Measurements from ENCODE around the gene PITPNC1.

The PITPNC1 gene

DNA sequence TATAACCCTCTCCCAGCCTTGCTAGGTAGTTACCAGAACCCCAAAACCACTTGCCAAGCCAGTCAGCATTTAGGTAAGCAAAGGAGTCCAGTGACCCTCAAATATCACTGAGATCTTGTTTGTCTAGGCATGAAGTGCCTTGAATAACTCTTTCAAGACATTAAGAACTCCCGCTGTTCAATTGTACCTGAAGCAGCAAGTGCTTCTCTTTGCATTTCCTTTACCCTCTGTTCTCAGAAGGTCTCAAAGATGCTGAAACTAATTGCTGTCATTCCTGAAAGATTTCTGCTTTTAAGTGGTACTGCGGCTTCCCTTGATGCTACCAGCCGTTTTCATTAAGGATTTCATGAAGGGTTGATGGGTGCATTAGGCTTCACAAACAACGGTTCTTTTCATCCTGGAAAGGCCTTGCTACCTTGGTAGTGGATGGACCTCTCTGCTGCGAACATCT lies 142.7 kb downstream of the PITPNC1 start:
- DNase-seq: no peak

DNA sequence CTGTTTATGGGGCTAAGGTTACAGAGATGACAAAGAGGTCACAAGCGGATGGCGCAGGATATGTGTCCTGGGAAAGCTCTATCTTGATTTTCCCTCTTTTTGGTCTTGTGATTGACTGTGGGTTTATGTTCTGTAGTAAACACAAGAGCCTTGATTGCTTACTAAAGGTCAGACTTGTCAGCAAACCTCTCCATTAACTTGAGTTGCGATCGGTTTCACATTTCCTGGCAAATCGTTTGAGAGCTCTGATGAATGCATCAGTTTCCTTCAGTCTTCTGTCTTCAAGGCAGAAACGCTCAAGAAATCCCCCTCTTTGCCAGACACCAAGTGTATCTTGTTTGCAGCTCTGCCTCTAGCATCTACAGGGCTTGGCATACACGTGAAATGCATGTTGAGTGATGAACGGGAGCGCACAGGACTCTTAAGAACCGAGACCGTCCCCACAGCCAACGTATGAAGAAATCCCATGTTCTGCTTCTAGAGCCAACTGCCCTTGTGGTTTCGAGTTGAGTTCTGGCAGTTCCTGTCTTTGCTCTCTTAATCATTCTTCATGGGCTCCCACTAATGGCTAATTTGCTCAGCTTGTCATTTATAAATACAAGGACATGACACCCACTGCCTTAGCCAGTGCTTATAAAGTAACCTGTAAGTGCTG lies 143.3 kb downstream of the PITPNC1 start:
- DNase-seq: no peak

DNA sequence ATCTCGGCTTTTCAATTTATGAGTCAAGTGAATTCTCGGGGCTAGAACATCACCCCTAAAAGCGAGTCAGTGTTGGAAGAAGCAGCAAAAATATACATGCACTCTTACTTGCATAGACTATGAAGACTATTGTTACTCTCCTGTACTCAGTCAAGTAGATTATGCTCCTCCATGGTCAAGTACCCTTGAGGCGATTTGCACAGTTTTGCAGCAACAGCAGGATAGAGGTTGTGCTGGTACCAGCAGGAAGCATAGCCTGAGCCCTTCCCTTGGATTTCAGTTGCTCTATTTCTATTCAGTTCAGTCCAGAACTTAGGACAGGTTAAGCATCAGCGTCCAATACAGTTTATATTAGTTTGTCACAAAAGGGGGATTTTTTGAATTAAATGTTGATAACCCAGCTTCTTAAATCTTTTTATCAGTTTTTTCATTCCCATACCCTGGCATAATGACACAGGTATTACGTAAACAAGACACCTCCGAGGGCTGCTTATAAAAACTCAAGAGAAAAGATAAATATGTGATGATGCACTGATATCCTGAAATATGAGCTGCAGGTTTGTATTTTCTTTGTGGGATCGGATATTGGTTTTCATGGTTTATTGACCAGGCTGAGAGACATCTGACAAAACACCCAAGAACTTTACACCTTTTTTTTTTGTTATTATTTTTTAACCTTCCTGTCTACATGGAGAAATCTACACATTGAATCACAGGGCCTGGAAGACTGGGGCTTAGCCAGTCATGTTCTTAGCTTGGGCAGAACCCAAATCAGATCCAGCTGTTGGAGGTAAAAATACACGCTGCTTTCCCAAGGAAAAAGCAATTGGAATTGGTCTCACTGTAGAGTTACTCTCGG lies 144.1 kb downstream of the PITPNC1 start:
- no peak for DNase-seq

DNA sequence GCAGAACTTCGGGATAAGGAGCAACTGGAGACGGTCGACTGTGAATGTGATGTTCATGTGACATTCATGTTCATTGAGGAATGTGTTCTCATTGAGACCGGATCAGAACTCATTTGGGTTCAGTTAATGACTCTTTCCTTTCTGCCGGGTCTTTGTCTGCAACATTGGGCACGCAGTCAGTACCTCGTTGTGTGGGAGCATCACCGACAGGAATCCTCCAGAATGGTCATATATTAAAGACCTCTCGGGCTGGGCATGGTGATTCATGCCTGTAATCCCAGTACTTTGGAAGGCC lies 144.6 kb downstream of the PITPNC1 start:
- no peak for DNase-seq

DNA sequence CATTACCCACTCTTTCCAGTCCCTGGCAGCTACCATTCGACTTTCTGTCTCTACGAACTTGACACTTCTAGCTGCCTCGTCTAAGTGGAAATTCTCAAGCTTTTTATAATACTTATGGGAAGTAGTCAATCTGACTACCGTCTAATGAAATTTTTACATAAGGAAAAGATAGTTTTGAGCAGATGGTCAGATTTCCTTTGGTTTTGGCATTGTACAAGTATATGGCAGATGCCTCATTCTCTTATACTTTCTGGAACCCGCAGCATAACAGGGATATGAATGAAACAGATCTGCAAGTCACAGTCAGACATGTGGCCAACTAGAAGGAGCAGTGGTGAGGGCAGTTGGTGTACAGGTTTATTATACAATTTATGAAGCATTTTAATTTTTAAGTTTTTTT lies 146.0 kb downstream of the PITPNC1 start:
- no peak for DNase-seq

DNA sequence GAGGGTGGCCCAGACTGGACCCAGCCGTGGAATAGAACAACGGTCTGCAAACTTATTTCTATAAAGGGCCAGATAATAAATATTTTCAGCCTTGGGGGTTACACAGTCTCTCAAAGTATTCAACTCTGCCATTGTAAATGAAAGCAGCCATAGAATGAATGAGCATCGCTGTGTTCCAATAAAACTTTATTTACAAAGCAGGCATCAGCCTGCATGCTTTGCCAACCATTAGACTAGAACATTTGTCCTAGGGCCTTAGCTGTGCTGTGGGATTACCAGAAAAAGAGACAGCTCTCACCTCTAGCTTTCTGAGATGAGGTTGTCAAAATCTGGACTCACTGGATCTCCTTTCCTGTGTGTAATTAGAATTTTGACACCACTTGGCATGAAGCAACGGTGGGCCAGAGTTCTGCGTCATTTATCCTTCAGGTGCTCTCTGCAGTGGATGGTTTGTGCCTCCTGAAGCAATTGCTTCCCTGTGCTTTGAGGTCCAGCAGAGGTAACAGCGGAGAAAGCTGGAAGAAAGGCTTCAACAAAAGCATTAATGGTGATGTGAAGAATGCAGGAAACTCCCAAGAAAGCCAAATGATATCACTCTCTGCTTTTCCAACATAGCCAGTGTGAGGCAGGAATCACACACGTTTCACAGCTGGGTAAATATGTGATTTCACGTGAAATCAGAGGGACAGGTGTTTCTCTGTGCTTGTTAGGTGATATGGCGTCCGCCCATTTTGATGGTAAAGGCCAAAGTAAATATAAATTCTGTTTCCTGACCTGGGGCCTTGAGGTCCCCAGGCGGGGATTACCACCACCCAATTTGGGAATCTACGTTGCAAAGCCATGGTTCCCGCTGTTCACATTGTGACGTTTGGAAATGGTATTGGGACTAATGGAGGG lies 148.4 kb downstream of the PITPNC1 start:
- DNase-seq: no peak

DNA sequence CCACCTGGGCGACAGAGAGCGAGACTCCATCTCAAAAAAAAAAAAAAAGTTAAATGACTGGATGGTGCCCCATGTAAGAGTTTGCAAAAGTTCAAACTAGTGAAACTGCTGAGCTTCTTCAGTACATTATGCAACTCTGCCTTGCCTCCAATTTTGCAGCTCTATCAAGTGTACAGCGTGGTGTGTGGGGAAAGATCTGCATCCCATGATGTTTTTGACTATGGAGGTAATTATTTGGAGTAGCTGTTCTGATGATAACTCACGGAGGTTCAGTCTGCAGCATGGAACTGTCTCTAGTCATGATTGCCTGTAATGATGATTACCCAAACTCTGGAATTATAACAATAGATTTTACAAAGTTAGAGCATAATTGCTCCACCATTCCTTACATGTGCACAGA lies 149.6 kb downstream of the PITPNC1 start:
- DNase-seq: no peak

DNA sequence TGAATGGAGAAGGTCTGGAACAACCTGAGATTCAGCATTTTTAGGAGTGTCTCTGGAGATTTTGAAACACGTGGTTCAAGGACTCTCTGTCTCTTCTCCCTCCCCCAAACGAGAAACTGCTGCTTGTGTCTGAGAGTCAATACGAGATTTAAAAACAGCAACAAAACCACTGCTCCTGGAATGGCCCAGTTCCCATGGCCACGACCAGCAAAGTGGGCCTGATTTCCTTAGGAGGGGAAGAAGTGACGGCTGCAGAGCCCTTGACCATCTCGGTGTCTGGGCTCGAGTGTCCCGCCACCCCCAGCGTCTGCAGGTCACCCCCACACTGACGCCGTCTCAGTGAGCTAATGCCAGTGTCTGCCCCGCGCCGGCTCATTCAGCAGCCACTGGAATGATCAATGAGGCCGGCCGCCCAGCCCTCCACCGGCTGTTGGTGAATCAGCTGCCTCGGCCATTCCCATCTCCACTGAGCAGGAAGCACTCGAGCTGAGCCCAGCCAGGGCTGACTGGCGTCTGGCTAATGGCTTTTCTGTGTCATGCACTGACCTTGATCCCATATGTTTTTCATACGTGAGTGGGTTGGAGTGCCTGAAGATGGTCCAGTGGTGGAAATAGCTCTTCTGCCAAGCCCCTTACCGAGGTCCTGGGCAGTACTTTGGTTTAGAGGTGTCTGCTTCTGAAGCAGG lies 151.8 kb downstream of the PITPNC1 start:
- DNase-seq: no peak

DNA sequence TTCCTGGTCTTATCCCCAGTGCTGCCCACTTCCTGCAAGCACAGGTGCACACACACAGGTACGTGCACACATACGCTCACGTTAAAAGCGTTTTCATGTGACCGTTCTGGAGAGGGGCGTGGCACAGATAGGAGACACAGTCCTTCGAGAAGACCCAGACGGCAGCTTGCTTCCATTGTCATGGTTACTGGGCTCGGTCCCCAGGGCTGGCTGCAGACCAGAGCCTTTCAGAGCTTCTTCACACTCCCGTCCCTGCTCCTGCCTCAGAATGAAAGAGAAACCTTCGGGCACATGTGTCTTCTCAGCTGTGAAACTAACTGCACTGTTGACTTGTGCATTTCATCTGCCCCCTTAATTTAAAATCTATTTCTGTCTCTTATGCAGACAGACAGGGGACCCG lies 154.2 kb downstream of the PITPNC1 start:
- no peak for DNase-seq

DNA sequence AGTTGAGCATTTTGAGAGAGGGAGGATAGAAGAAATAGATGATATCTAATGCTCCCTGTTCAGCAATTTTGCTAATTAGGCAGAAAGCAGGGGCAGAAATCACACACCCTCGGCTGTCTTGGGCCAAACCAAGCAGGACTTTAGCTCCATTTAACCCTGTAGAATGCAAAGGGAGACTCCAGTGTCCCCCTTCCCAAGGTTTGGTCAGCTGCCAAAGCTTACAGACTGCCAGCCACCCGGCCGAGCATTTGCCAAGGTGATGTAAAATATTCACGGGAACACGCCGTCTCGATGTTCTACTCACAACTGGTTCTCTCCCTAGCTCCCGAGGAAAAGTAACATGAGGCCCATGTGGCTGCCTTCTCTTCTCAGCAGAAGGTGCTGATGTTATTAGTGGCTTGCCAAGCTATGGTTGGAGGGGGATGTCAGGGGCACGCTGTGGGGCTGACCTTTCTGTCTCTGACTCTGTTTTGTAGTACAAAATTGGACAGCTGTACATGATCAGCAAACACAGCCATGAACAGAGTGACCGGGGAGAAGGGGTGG lies 155.3 kb downstream of the PITPNC1 start:
- no peak for DNase-seq

DNA sequence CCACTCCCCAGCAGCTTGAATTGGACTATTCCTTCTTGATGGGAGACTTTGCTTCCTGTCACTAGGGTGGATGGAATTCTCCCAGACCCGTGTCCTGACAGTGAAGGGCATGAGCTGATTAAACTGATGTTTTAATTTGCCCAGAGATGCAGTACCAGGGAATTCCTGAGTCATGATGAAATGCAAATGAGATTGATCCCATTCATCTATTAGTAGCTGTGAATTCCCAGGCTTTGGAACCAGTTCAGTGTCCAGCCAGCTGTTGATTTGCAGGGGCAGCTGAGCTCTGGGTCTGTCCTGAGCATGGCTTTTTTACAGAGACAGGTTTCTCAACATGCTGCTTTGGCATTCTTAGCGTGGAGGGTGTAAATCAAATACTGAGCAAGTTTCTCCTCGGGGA lies 157.9 kb downstream of the PITPNC1 start:
- DNase-seq: no peak

DNA sequence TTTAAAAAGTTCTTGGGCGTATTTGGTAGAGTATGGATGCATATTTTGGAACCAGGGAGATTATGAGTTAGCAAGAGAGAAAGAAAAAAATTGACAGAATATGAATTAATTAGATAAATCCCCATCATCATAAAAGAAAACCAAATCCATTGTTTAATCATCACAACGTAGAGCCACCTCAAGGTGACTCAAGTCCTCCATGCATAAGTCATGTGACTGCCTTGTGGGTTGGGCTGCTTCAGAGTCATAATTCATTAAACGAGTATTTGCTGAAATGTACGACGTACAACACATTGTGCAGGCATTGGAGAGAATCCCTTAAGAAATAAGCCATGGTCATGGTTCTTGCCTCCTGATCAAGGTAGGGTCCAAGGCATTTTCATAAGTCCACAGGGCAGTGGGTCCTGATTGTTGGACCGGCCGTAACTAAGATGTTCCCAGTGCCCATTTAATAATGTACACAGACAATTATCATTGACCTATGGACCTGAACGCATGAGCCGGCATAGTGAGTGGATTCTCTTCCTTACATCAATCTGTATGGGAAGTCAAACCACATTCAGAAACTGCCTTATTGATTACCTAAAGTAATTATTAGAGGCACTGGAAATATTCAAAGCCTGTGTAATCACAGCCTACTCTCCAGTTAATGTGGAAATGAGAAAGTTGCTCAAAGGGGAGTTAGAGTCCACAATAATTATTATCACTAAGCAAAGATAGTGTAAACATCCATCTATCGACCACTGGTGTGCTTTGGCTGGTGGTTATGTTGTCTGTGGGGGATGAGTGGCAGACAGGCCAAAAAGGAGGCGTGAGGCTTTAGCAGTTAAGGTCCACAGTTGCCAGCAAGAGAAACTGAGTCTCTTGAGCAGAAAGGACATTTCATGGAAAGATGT lies 165.4 kb downstream of the PITPNC1 start:
- peak; percentile 17 for DNase-seq

DNA sequence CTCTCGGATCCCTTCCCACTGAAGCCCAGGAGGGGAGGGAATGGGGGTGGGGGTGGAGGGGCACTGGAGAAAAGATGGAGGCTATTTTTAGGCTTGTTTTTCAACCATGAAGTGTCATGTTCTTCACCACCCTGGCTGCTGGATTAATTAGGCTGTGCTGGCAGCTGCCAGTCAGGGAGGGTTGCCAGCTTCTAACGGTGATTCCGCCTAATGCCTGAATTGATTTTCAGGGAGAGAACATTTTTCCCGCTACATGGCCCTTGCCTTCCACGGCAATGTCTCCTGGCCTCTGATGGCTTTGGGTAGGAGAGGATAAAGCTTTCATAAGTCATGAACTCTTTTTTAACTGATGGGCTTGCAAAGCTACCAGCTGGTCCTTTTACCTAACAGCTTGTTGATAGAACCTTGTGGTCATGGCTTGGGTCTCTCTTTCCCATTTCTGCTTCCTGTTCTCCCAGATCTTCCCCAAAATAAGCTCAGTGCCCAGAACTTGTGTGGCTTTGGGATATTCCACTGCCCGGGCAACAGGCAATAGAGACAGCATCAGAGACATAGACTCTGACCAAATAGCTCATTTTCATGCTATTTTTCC lies 167.4 kb downstream of the PITPNC1 start:
- no peak for DNase-seq

DNA sequence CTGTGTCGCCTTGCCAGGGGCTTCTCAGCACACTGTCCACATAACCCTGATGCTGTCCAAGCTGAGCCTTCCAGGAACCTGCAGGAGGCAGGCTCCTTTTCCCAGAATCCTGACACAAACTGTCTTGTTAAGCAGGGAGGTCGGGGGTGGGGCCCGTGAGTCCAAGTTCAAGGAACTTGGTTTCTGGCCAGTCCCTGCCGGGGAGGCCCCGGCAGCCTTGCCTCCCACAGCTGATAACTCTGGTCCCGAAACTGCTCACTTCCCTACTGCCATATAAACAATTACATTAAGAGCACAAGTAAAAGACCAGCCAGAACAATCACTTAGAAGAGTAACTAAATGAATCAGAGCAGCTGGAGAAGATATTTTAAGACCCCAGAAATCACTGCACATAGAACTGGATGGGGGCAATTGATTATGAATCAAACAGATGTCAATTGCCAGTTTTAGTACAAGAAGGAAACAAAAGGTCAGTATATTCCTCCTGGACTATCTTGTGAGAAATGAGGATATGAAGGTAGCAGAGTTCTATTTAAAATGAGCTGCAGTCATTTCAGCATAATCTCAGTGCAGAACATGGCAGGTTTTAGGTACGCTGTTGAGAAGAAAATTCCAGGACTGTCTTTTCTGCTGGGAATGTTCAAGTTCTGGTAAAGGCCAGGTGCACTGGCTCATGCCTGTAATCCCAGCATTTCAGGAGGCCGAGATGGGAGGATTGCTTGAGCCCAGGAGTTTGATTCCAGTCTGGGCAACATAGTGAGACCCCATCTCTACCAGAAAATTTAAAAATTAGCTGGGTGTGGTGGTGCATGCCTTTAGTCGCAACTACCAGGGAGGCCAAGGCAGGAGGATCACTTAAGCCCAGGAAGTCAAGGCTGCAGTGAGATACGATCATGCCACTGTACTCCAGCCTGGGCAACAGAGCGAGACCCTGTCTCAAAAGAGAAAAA lies 169.8 kb downstream of the PITPNC1 start:
- no peak for DNase-seq

DNA sequence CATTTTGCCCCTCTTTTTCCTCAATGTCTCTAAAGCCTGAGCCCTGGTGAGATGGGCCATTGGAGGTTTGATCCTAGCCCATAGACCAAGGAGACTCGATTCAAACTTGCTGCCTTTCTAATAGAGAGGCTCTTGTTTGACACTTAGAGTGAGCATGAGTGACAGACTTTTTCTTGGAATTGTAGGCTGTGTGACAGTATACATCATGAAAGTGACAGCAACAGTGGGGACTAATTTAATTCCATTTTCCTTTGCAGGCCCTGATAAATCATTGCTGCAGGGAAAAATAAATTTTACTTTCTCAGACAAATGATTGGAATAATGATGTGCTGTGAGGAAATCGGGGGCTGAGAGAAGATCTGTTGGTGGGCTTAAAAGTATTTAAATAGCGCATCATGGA lies 171.6 kb downstream of the PITPNC1 start:
- no peak for DNase-seq

DNA sequence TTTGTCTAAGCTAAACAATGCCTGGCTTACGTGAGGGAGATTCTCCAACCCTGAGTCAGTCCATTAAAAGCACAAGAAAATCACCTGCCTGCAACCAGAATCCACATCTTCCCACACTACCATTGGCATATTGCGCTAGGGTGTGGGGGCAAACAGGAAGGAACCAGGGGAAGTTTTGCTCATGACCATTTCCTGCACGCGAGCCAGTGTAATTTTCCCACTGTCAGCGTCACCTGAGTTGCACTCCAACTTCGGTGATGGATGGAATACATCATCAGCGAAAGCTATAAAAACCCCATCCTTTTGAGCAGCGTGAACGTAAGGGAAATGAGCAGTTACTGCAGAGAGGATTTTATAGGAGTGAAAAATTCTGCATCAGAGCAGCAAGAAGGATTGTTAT lies 172.7 kb downstream of the PITPNC1 start:
- no peak for DNase-seq

DNA sequence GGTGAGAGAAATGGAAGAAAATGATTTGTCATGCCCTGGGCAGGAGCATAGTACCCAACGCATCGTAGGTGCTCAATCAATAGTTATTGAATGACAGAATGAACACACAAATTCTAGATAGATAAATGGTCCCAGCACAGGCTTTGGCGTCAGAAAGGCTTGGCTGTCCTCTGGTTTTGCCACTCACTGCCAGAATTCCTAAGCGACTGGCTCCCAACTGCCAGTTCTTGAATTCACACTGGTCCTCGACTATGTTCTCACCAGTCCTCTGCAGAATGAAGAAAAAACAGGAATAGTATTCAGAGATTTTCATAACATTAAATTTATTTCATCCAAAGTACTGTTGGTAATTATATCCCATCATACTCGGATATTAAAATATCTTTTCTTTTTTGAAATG lies 177.6 kb downstream of the PITPNC1 start:
- no peak for DNase-seq

DNA sequence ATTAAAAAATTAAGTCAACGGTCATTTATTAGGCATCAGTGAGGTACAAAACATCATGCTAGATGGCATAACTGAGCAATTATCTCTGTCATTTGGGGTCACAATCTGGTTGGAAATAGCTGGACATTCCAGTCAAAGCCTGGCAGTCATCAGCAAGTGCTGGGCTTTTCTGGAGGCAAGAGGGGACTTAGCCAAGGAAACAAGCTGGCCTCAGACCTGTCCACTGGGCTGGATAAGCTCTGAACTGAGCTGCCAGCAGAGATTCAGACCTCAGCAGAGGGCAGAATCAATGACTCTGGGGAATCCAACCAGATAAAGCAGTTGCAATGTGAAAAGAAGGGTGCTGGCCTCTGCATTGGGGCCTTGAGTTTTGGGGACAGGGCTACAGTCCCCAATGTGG lies 178.8 kb downstream of the PITPNC1 start:
- DNase-seq: no peak

DNA sequence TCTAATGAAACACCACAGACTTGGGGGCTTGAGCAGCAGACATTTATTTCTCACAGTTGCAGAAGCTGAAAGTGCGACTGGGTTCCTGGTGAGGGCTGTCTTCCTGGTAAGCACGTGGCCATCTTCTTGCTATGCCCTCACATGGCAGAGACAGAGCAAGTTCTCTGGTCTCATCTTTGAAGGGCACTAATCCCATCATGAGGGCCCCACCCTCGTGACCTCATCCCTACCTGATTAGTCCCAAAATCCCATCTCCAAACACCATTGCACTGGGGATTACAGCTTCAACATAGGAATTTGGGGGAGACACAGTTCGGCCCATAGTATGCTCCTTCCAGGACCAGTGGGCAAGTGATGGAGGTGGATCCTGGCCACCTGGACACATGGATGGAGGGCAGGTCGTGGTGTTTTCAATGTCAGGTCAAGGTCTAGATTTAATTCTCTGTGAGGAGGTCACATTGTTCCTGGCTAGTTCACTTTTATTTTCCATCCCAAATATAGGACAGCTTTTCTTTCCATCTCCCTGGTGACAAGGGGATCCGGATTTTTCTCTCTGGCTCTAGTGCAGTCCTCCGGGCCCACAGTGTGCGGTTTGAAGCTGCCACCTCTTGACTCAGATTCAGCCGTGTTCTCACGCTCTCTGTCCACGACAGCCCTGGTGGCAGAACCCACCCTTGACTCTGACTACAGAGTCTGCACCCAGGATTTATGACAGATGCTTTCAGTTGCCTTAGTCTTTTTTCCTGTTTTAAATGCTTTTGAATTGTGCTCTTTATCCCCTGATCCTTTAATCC lies 180.2 kb downstream of the PITPNC1 start:
- DNase-seq: no peak
